ENCODE data around the gene ATF5. TPM values are rescaled to one million over a fixed set of nuclear protein-coding genes. Genes with fewer than 3 reads are reported as not detected.

The ATF5 gene
- total and polyA plus RNA-seq, 2 of the 8 experiments (the other 6 are each of a cell fraction or from before 2014, with no cell fraction given), result 6.2 to 13.1 TPM

DNA sequence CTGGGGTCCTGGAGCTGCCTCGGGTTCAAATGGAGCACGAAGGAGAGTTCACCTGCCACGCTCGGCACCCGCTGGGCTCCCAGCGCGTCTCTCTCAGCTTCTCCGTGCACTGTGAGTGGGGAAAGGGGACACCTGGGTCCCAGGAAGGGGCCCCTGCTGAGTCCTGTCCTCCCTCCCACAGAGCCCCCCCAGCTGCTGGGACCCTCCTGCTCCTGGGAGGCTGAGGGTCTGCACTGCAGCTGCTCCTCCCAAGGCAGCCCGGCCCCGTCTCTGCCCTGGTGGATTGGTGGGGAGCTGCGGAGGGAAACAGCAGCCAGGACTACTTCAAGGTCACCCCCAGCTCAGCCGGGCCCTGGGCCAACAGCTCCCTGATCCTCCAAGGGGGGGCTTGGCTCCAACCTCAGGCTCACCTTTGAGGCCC lies 43.0 kb downstream of the ATF5 start:
- Histone ChIP-seq H3K9ac (replicated peaks in 1 of 4; ENCODE audit: extremely low read depth in 1 of 4, low read depth in 3 of 4, low read length in 3 of 4) (no peak overlapping the region), H2BK120ac (replicated peaks; ENCODE audit: low read depth, low read length) (no peak overlapping the region), H3K23me2 (ENCODE audit: low read depth, low read length) (no peaks in the 10 kb centered on the region), H3K36me3 (ENCODE audit: control insufficient read depth in 2 of 4, insufficient read depth in 4 of 4, low read length in 3 of 4) (no peaks in the 10 kb centered on the region), H3K4me1 (replicated peaks in 1 of 4; ENCODE audit: control insufficient read depth in 3 of 4, insufficient read depth in 4 of 4, low read length in 3 of 4) (no peaks in the 10 kb centered on the region), H2AK5ac (ENCODE audit: low read depth, low read length) (no peak overlapping the region), H2AFZ (ENCODE audit: low read length) (no peak overlapping the region), H2BK5ac (ENCODE audit: low read depth, low read length) (no peak overlapping the region), H3K4me2 (ENCODE audit: insufficient read depth in 1 of 2, low read depth in 2 of 2, low read length in 2 of 2) (no peak overlapping the region), H3K79me2 (ENCODE audit: control insufficient read depth in 1 of 2, insufficient read depth in 2 of 2, low read length in 2 of 2) (no peaks in the 10 kb centered on the region), H4K20me1 (replicated peaks in 1 of 2; ENCODE audit: control insufficient read depth in 1 of 2, insufficient read depth in 2 of 2, low read length in 2 of 2) (peaks cover 0 to 2% of the 10 kb centered on the region in 2 experiments), H3K27ac (ENCODE audit: low read depth, low read length) (no peak overlapping the region), H3K9me3 (ENCODE audit: insufficient read depth in 2 of 2, low read depth in 1 of 2, low read length in 1 of 2) (no peaks in the 10 kb centered on the region), H2BK12ac (ENCODE audit: low read depth, low read length) (no peak overlapping the region), H4K91ac (replicated peaks; ENCODE audit: insufficient read length, low read length) (no peak overlapping the region), H3K27me3 (replicated peaks in 1 of 4; ENCODE audit: control insufficient read depth in 3 of 4, extremely low read depth in 1 of 4, insufficient read depth in 3 of 4, low read length in 3 of 4) (no peaks in the 10 kb centered on the region), H4K8ac (ENCODE audit: extremely low read depth, insufficient read depth, low read length) (no peak overlapping the region), H3K23ac (ENCODE audit: insufficient read length) (no peak overlapping the region), H3K79me1 (ENCODE audit: low read depth, low read length) (no peaks in the 10 kb centered on the region), H3K4me3 (ENCODE audit: extremely low read depth in 1 of 4, insufficient read depth in 2 of 4, low read depth in 3 of 4, low read length in 4 of 4) (no peak overlapping the region), H4K5ac (ENCODE audit: insufficient read length, low read depth, low read length) (no peak overlapping the region), H3K4ac (replicated peaks; ENCODE audit: insufficient read length, low read depth, low read length) (no peak overlapping the region), H2BK15ac (ENCODE audit: low read length) (no peak overlapping the region), H3K56ac (replicated peaks; ENCODE audit: insufficient read length, low read depth, low read length) (no peak overlapping the region), H3K18ac (ENCODE audit: extremely low read depth, low read length) (no peak overlapping the region), H2BK20ac (ENCODE audit: low read length) (no peak overlapping the region), H3K14ac (ENCODE audit: insufficient read length) (no peak overlapping the region)
- CTCF ChIA-PET (ENCODE audit: partially characterized antibody), result interaction anchor here (1.2 kb wide), 3 partner anchors 12 to 35 kb away, joined by 3 to 6 read pairs (median 4); no protein-coding TSS in a partner anchor
- no peak for DNase-seq (ENCODE audit: low read depth in 1 of 2, low spot score in 2 of 2)
- POLR2A ChIA-PET (ENCODE audit: partially characterized antibody), result interaction anchor here (0.9 to 1.6 kb wide), 4 partner anchors 12 to 44 kb away, joined by 3 to 12 read pairs (median 4); partner anchors contain the start of genes ATF5 and NUP62
- 89% methylated on average over 8 of the region's 12 CpGs; no CpG with 5 or more reads in 1 of the 2 experiments for WGBS, 2 experiments (ENCODE audit: extremely low coverage in 1 of 2, insufficient coverage in 1 of 2, insufficient read length in 1 of 2, insufficient replicate concordance in 2 of 2, low coverage in 1 of 2, low lambda C conversion rate in 2 of 2, missing lambda C conversion rate in 1 of 2)
- no peak for FAIRE-seq
- TF ChIP-seq BACH1 (IDR thresholded peaks at IDR 0.05; ENCODE audit: low read length) (no peak), RNF2 (IDR thresholded peaks at IDR 0.05; ENCODE audit: borderline replicate concordance, low read depth, low read length, missing control alignments, poor library complexity, severe bottlenecking) (no peak), SUZ12 (IDR thresholded peaks at IDR 0.05; ENCODE audit: low read length) (no peak)

Data from H1 (cell line).